ENCODE results near the gene ZFAND2A.
"Not testable (repeated sequence)": the region's sequence is repeated elsewhere in the genome, so short reads cannot be mapped to it uniquely, and the experiment has no call there.

GRCh38 chr7:1143031-1143430 lies 17.0 kb downstream of the ZFAND2A start:
- not testable (repeated sequence) for TF ChIP-seq CTCF (IDR thresholded peaks at IDR 0.05; ENCODE audit: extremely low read depth in 1 of 2, insufficient read depth in 1 of 2, low read depth in 1 of 2, low read length in 2 of 2); POLR2A (IDR thresholded peaks at IDR 0.05; ENCODE audit: low read depth, low read length); POLR2AphosphoS5 (IDR thresholded peaks at IDR 0.05; ENCODE audit: insufficient read depth, low read depth, low read length); JUN (IDR thresholded peaks at IDR 0.05; ENCODE audit: borderline replicate concordance, insufficient read depth, insufficient read length, low read depth); MAX (IDR thresholded peaks at IDR 0.05; ENCODE audit: insufficient read depth, insufficient read length); GATA2 (IDR thresholded peaks at IDR 0.05; ENCODE audit: insufficient read depth, insufficient read length, low read depth, low read length)
